B cell (primary cell): ENCODE measurements around the gene MAFG.

ENCODE experiments used
- EZH2 ChIP-seq: IDR thresholded peaks from 2 replicates; pipeline ENCODE4 v1.6.1; 2012; ENCODE audit warnings: borderline replicate concordance, low read depth, mild to moderate bottlenecking, moderate library complexity, low read length; ENCODE audit not compliant: insufficient read depth, poor library complexity, severe bottlenecking
- TF ChIP-seq, protein P1 (sequence below): fragments of 200-600 bp; IDR thresholded peaks from one replicate; pipeline ENCODE4 v1.8.0; 2022; ENCODE audit warnings: antibody characterized with exemption, mild to moderate bottlenecking

DNA sequence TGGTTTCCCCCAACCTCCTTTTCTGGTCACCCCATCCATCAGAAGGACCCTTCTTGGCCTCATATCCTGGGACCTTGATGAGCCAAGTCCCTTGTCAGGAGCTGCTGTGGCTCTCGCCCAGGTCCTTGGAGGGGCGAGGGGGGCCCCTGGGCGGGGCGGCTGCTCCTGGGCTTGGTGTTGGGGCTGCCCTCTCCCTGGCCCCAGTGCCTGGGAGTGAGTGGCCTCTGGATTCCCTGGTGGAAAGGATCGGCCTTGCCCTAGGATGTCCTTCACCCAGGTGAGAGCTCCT is 39.7 kb upstream of the MAFG start:
- TF ChIP-seq, protein P1, sequence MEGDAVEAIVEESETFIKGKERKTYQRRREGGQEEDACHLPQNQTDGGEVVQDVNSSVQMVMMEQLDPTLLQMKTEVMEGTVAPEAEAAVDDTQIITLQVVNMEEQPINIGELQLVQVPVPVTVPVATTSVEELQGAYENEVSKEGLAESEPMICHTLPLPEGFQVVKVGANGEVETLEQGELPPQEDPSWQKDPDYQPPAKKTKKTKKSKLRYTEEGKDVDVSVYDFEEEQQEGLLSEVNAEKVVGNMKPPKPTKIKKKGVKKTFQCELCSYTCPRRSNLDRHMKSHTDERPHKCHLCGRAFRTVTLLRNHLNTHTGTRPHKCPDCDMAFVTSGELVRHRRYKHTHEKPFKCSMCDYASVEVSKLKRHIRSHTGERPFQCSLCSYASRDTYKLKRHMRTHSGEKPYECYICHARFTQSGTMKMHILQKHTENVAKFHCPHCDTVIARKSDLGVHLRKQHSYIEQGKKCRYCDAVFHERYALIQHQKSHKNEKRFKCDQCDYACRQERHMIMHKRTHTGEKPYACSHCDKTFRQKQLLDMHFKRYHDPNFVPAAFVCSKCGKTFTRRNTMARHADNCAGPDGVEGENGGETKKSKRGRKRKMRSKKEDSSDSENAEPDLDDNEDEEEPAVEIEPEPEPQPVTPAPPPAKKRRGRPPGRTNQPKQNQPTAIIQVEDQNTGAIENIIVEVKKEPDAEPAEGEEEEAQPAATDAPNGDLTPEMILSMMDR = no peak
- no peak for TF ChIP-seq EZH2
